HG03442 (cell line): Measurements from ENCODE around the gene NAP1L4.

Experiments
- ATAC-seq: cut with Tn5 transposase; IDR thresholded peaks from one replicate; pipeline ENCODE4 v1.9.1; 2021; ENCODE audit warnings: mild to moderate bottlenecking, moderate library complexity; ENCODE audit not compliant: unreplicated experiment

NAP1L4 gene

DNA sequence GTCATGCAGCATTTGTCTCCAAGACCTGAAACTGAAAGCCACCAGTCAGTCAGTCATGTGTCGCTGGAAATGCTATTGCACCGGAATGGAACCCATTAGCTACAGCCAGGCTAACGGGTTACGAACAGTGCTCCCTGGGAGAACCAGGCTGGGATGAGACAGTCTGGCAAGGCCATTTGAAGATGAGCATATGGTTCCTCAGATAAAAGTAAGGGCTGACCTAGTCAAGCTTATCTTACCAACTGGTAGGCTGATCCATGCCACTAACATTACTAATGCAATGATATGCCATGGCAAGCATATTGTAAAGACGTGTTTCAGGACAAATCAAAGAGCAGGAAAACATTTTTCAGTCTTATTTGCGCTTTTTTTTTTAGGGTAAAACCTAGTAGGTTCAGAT lies 28.4 kb downstream of the NAP1L4 start:
- ATAC-seq = no peak

DNA sequence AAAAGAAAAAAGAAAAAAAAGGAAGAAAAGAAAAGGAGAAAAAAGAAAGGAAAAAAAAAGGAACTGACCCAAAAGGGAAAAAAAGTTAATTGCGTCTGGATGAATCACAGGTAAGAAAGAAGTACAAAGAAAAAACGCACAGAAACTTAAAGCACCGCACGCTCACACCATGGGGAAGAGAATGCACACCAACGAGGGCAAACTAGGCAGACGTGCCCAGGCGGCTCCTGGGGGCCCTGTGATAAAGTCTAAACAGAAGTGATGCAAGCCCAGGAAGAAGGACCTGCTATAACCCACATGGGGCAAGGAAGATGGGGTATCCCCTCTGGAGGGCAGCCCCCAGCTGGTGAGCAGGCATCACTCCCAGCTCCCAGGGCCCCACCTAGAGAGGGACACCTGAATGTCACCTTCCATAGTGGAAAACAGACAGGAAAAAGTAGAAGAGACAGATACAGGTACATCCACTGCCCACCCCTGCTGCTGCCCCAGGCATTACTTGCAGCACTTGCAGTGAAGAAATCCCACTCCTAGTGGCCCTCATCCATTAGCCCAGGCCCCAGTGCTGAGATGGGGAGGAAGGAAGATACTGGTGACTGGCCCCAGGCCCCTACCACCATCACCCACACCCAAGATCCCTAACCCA lies 28.9 kb downstream of the NAP1L4 start:
- no peak for ATAC-seq

DNA sequence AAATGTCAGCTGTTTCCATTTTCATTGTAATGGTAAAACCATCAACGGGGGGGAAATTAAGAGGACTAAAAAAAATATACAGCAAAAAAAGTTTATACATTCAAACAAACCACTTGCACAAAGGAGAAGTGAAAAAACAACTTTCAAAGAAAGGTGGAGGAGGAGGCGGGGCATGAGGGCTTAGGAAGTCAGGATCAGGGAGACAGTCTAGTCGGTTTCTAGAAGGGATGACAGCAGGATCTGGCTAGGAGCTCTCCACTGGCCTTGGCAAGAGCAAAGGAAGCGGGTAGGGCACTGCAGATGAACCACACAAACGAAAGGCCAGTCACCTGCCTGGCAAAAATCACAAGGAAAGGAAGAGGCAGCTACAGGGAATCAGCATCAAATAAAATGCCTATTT lies 31.0 kb downstream of the NAP1L4 start:
- no peak for ATAC-seq

DNA sequence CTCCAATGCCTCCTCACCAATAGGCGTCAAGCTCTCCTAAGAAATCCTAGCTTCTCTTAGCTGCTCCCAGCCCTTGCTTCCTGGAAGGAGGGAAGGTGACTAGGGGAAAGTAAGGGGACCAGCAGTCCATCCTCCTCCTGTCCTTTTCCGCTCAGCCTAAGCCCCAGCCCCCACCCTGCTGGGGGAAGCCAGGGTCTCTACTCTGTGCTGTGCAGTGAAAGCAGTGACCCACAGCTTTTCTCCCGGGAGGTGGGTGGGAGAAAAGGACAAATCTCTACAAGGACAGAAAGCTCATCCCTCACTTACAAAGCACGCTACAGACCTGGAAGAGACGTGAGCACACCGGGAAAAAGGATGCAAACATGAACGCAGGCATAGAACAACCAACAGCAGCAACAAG lies 32.0 kb downstream of the NAP1L4 start:
- ATAC-seq = no peak

DNA sequence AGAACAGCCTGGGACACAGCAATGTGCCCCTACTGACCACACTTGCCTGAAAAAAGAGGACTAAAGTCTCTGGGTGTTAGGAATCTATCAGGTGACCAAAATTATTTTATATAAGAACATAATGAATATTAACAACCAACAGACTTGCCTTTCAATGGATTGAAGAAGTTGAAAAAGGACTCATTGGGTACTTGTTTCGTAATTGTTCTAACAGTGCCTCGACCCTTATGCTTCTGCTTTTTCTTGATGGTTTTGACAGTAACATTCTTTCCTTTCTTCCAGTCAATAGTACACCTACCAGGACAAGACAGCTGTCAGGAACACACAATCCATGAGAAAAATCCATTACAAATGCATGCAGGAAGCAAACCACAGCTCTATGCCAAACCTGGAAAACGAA lies 33.9 kb downstream of the NAP1L4 start:
- no peak for ATAC-seq

DNA sequence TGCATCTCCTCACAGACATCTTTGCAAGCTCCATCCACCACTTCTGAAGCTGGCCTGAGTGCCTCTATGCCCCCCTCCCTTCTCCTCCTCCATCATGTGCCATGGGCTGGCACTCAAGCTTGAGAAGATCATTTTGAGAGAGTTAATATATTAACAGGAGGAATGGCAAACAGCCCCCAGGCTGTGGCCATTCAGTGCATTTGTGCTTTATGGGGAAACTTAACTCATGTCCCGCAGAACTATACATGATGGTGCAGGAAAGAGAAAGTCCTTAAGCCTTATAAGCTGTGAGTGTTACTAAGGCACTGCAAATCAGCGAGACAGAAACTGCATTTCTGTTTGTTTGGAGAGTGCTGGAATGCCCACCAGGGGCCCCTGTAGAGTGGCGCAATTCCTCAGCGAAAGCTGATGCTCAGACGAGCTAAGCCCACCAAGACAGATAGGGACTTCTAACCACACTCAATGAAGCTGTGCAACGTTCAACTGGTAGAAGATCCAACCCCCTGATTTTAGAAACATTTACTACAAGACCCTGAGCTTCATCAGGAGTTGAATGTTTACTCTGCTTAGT lies 36.1 kb downstream of the NAP1L4 start:
- ATAC-seq = no peak

DNA sequence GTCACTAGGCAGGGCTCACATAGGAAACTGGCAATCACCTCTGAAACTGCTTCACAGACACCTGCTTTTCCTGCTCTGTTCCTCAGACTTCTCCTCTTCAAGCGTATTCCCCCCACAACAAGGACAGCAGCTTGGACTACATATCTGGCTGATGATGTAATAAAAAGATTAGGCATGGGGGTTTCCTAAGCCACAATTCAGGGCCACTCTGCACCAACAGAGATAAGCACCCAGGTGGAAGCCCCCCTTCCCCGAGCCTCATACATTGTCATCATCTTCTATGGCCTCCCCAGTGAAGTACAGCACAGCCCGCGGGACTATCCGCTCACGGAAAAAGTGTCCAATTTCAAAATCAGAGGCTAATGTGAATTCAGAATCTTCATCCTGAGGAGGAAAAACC lies 37.9 kb downstream of the NAP1L4 start:
- no peak for ATAC-seq

DNA sequence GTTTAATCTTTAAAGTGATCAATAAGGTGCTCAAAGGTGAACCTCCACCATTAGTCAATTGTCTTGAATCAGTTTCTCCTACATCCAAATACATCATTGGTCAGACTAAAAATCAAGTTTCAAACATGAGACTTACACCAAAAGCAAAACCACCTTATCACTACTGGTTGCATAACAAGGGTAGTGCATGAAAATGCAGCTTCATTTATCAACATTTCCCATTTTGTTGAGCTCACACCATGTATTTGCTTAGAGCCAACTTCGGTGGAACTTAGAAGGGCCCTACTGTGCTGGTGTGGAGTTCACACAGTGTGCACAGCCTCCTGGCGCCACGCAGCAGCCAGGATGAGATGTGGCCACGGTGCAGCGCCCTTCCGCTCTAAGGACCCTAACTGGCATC lies 39.8 kb downstream of the NAP1L4 start:
- ATAC-seq = no peak

DNA sequence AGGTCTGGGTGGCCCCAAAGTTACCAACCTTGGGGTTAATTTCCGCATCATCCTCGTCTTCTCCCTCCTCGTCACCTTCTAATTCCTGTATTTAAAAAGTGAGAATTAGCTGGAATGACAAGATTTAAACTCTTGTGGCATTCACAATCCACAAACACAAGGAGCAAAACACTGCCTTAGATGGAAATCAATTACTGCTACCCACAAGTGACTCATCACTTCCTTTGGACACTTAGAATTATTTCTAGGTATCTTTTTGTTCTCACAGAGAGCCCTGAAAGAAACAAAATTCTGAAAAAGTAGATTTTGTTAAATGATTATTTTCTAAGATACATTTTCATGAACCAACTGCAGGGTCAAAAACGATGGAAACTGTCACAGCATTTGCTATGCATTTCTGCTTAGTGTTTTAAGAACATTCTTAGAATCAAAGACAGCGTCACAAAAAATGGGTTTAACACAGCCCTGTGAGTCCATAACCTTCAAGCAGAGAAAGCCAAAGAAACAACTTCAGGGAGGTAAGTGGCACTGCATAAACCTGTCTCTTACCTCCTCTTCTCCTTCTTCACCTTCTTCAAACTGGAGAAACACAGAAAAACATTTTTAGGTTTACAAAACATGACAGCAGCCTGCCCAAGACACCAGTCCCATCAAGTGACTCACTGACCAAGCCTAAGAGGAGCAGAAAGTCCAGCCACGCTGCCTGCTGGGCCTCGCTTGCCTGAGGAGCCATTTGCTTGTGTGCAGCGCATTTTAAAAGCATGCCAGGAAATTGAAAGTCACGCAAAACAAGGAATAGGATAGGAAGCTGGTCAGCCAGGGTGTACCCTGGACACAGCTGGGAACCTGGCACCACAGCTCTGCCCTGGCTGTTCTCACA lies 40.7 kb downstream of the NAP1L4 start:
- ATAC-seq = no peak

DNA sequence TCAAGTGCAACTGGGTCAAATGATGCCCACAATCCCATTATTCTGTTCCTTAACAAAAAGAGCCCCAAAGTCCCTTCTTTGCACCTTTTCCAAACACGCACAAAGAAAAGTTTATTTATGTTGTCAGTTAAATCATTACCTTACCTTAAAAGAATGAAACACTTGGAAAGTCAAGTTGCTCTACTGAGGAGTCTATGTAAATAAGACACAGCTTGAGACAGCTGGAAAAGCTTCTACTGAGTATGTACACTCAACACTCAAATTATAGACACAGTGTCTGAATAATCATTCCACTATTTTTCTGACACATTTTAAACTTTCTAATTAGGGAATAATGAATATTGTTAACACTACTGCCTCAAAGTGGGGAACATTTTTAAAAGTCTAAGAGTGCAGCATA lies 41.3 kb downstream of the NAP1L4 start:
- no peak for ATAC-seq

DNA sequence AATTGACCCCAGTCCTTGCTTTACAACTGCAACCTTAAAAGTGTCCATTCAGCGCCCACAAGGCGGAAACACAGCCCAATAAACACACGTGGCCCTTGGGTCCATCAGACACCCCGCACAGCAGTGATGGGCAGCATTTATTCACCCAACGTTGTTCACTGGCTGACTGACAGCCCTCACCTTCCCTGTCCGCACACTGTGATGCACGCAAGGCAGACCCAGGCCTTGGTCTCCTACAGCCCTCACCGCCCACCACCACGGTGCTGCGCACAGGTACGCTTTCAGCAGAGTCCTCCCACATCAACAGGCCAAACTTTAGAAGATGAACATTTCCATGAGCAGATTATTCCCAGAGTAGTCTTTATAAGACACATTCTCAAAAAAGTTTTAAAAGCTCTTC lies 42.2 kb downstream of the NAP1L4 start:
- ATAC-seq = no peak

DNA sequence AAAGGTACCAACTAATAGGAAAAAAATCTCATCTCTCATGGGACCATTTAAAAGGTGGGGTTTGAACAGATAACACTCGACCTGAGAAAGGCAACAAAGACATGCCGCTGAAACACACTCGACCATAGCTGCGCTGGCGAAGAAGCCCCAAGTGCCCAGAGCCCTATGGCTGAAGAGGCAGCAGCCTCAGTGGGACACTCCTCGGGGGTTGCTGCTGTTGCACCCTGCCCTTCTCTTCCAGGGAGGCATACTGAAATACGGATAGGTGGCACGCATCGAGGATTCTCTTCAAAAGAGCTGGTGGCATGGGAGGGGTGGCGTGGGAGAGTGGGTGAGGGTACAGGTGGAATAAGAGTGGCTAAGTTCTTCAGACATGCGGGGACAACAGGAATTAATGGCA lies 44.4 kb downstream of the NAP1L4 start:
- no peak for ATAC-seq

DNA sequence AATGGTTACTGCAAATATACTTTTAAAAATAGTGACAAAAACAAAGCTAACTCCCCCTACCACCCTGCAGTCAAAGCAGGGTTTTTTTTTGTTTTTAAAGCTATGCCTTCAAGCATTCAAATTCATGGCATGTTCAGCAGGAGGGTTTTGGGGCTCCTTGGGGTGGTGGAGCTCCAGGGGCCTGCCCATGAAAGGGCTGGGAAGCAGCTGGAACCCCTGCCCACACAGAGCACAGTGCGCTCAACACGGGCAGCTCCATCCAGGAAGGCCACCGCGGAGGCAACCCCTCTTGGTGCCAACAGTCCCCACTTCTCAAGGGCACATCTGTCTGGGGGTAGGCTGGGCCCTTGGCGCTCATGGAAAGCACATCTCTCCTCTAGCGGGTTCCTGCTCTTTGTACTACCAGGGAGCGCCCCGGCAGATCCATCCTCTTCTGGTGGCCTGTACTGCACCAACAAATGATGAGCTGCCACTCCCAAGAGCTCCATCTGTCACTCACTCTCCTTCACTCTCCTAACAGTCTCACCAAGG lies 46.3 kb downstream of the NAP1L4 start:
- ATAC-seq = no peak

DNA sequence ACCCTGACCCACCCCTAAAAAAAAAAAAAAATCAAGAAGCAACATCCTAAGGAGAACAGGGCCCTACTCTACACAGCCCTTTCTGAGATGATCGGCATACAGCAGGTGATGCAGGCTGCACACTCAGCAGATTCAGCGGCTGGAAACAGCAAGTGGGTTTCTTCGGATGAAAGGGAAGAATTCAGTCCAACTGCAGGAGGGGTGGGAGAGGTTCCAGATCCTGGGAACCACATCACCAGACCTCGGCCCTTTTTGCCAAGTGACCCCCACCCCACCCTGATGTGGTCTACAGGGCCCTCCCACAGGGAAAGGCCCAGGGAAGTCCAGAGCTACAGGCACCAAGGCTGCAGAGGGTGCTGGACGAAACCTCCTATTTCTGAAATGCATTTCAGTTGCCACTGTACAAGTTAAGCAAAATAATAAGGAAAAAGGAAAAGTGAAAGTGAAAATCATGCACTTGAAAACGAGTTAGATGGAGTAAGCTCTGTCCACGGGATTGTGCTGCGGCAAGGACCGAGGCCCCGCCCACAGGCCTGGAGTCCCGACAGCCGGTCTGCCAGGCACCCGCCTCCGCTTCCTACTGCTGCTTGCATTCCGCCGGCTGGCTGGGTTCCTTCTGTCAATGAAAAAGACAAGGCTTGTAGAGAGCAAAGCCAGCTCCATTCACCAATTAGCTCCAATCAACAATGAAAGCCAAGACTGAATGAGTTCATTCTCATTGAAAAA lies 46.9 kb downstream of the NAP1L4 start:
- ATAC-seq = no peak

DNA sequence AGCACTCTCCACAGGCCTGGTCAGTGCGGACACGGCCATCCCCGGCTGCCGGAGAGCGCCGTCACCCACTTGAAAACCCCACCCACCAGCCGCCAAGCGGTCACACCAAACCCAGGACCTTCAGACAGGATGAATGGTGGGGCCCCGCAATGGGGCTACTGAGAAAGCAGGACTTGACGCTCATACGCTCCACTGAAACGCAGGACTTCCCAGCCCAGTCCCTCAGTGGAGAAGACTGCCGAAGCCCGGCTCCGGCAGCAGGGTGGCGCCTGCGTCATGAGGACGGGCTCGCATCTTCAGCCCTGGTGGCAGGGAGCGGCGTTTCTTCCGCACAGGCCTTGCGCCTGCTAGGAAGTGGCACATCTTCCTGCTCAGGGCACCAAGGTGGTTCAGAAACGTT lies 47.6 kb downstream of the NAP1L4 start:
- ATAC-seq = no peak

DNA sequence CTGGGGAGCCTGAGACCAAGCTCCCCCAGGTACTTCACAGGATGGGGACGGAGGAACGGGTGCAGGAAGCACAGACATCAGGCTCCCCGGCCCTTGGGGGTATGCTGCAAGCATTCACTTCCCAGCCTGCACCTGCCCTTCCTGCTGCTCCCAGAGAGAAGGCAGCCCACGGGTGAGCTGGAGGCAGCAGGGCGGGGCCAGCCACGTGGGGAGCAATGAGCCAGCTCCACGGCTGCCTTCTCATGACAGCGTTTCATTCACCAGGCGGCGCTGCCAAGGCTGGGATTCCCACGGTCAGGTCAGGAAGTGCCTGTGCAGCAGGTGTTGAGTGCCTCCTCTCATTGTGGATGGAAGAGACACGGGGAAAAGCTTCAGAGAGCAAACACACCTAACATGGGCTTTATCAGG lies 48.4 kb downstream of the NAP1L4 start:
- ATAC-seq = no peak

DNA sequence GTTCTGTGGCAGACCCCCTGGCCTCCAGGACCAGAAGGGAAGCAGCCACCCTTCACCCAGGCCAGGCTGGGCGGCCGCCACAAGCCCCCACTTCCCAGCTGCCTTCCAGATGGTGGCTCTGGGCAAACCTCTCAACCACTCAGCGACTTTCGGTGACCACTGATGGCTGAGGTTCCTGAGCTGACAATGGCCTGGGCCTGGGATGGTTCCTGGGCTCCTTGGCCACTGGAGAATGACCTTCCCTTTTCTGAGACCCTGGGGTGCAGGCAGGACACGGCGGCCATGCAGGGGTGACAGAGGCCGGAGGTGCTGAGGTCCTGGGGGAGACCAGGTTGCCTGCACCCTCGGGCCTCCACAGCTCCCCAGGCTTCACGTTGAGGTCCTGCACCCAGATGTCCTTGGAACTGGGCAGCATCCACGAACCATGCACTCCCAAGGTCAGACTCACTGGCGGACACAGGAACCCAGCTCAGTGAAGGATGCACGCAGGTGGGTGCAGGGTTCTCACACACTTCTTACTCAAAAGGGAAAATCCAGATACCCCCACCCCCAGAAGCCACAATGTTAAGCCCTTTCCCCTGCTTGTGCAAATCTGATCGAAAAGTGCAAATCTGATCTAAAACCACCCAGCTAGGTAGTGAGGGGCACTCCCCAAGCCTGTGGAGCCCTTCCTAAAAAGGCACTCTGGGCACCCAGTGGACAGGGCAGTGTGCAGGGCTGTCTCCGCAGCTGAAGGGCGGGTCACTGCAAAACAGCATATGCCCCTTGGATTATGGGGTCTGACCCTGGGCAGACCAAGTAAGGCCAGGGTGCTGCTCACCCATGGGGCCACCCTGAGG lies 49.0 kb downstream of the NAP1L4 start:
- no peak for ATAC-seq

DNA sequence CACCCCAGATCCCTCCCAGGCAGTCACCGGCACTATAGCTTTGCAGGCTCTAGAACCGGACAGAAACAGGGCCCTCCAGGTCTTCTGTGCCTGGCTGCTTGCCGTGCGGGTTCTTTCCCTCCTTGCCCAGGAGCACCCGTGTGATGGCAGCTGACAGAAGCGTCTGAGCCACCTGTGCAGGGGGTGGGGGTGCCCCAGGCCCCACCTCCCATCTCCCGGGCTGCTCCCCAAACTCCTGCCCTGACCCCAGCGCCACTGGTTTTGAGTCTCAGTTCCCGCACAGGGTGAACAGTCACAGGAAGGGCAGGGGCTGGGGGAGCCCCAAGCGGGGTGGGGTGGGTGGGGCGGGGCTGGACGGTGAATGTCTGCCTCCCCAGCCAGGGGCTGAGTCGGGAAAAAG lies 49.7 kb downstream of the NAP1L4 start:
- ATAC-seq = no peak

DNA sequence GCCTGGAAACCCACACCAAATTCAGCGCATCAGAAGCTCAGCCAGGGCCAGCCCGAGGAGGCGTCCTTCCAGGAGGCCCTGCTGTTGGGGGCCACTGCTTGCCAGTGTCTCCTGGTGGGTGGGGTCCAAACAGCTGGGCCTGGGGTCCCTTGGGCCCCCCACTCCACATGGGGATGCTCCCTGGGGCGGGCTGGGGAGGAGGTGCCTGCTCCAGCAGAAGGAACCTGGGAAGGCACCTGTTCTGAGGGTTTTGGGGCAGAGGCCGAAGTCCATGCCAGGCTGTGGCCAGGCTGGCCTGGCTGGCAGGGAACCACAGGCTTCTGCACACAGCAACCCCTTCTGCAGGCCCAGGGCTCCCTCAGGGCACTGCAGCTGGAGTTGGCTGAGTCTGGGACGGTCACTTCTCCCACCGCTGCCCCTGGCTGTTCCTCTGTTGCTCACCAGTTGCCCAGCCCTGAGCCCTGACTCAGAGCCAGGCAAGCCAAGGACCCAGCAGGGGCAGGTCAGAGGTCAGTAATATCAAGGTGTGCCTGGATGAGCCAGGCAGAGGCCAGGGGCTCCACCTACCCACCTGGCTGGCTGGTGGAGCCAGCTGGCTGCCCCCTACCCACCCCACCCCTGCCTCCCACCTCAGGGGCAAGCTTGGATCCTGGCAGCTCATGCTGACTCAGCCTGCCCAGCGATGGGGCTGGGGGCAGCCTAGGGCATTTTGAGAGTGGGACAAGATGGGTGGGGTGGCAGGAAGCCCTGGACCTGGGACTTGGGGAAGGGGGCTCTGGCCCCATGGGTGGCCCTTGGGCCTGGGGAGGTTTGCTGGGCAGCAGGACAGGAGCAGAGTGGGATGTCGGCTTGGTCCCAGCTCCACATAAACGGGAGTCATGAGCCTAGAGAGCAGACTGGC lies 51.0 kb downstream of the NAP1L4 start:
- ATAC-seq = no peak
